DND-41 (cell line): Measurements from ENCODE around the gene NIPAL3.

Experiments
- ATAC-seq: fragments of 200-7000 bp; cut with Tn5 transposase; 3 replicates; pipeline ENCODE4 v1.9.1; 2021; ENCODE audit warnings: low read depth; ENCODE audit not compliant: insufficient read depth
- DNase-seq: peaks from one replicate; pipeline ENCODE4 v3.0.0-alpha.2; 2020
- H2AFZ ChIP-seq: 2 replicates; pipeline ENCODE4 v1.6.0; 2012; ENCODE audit warnings: low read depth, low read length
- H3K27ac ChIP-seq: 2 replicates; pipeline ENCODE4 v1.5.1; 2012; ENCODE audit warnings: low read length, inconsistent platforms
- H3K27me3 ChIP-seq: fragments of 200-600 bp; sonication (generic); 2 replicates; pipeline ENCODE4 v1.6.0; 2012; ENCODE audit warnings: low read length, mild to moderate bottlenecking, inconsistent platforms; ENCODE audit not compliant: insufficient read depth, poor library complexity
- H3K36me3 ChIP-seq: 2 replicates; pipeline ENCODE4 v1.5.1; 2012; ENCODE audit warnings: low read length, inconsistent platforms; ENCODE audit not compliant: insufficient read depth
- H3K4me1 ChIP-seq: 2 replicates; pipeline ENCODE4 v1.5.1; 2012; ENCODE audit warnings: mild to moderate bottlenecking, low read length; ENCODE audit not compliant: insufficient read depth
- H3K4me2 ChIP-seq: 2 replicates; pipeline ENCODE4 v1.6.0; 2012; ENCODE audit warnings: mild to moderate bottlenecking, moderate library complexity, low read length, inconsistent platforms; ENCODE audit not compliant: insufficient read depth
- H3K4me3 ChIP-seq, 2 experiments: fragments of 200-600 bp in 1 of 2; shearing (Covaris generic) in 1 of 2; 2 replicates each; pipeline ENCODE4 v1.5.1; 2012 to 2016; ENCODE audit warnings: inconsistent platforms in 2 of 2, low read length in 2 of 2, mild to moderate bottlenecking in 2 of 2, low read depth in 1 of 2, moderate library complexity in 1 of 2
- H3K79me2 ChIP-seq: 2 replicates; pipeline ENCODE4 v1.6.0; 2012; ENCODE audit warnings: low read length, inconsistent platforms; ENCODE audit not compliant: insufficient read depth
- H3K9ac ChIP-seq: 2 replicates; pipeline ENCODE4 v1.6.0; 2012; ENCODE audit warnings: low read depth, mild to moderate bottlenecking, inconsistent platforms, low read length, moderate library complexity
- H3K9me3 ChIP-seq: 2 replicates; pipeline ENCODE4 v1.5.1; 2012; ENCODE audit warnings: low read length, moderate library complexity, mild to moderate bottlenecking, inconsistent platforms; ENCODE audit not compliant: insufficient read depth, severe bottlenecking
- H4K20me1 ChIP-seq: 2 replicates; pipeline ENCODE4 v1.6.0; 2012; ENCODE audit warnings: low read length; ENCODE audit not compliant: insufficient read depth
- EZH2 ChIP-seq: IDR thresholded peaks from 3 replicates; pipeline ENCODE4 v1.6.1; 2012; ENCODE audit warnings: borderline replicate concordance, low read depth, mild to moderate bottlenecking, moderate library complexity, low read length, inconsistent platforms; ENCODE audit not compliant: severe bottlenecking
- TF ChIP-seq, protein P1 (sequence below): IDR thresholded peaks from 2 replicates; pipeline ENCODE4 v1.5.1; 2012; ENCODE audit warnings: borderline replicate concordance, low read length, moderate library complexity, mild to moderate bottlenecking; ENCODE audit not compliant: poor library complexity, severe bottlenecking; ENCODE audit errors: extremely low read depth

Gene NIPAL3

GRCh38 chr1:24386241-24386640 lies 29.4 kb upstream of the NIPAL3 start:
- DNase-seq (no peak), ATAC-seq (no peak)
- Histone ChIP-seq H3K4me3 (no peak overlapping the region), H2AFZ (no peak overlapping the region), H4K20me1 (no peaks in the 10 kb centered on the region), H3K27ac (no peak overlapping the region), H3K9me3 (no peaks in the 10 kb centered on the region), H3K27me3 (peaks cover 11% of the 10 kb centered on the region), H3K4me1 (no peaks in the 10 kb centered on the region), H3K79me2 (no peaks in the 10 kb centered on the region), H3K4me2 (no peak overlapping the region), H3K9ac (no peak overlapping the region), H3K36me3 (no peaks in the 10 kb centered on the region)
- TF ChIP-seq EZH2, result no peak
- TF ChIP-seq, protein P1, sequence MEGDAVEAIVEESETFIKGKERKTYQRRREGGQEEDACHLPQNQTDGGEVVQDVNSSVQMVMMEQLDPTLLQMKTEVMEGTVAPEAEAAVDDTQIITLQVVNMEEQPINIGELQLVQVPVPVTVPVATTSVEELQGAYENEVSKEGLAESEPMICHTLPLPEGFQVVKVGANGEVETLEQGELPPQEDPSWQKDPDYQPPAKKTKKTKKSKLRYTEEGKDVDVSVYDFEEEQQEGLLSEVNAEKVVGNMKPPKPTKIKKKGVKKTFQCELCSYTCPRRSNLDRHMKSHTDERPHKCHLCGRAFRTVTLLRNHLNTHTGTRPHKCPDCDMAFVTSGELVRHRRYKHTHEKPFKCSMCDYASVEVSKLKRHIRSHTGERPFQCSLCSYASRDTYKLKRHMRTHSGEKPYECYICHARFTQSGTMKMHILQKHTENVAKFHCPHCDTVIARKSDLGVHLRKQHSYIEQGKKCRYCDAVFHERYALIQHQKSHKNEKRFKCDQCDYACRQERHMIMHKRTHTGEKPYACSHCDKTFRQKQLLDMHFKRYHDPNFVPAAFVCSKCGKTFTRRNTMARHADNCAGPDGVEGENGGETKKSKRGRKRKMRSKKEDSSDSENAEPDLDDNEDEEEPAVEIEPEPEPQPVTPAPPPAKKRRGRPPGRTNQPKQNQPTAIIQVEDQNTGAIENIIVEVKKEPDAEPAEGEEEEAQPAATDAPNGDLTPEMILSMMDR, result no peak

DNA sequence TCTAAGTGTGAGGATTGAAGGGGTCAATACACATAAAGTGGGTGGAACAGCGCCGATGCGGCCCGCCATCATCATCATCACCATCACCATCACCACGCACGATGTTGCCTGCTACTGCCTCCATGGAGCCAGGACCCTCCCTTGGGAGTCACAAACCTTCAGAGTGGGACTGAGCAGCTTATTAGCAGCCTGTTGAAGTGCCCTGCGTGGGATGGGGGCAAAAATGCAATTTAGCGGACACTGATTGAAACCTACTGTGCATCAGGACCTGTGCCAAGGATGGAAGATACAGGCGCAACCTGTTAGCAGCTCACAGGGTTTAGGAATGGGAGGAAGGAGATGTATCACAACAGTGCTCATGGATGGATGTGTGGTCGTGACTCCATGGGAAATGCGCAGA lies 28.7 kb upstream of the NIPAL3 start:
- Histone ChIP-seq H3K79me2 (no peaks in the 10 kb centered on the region), H4K20me1 (0 out of 2 replicates have a peak, but pooled peaks cover 2% of the 10 kb centered on the region), H3K4me1 (no peaks in the 10 kb centered on the region), H3K4me3 (no peak overlapping the region), H3K9me3 (no peaks in the 10 kb centered on the region), H3K4me2 (no peak overlapping the region), H3K36me3 (no peaks in the 10 kb centered on the region), H3K27ac (no peak overlapping the region), H3K27me3 (peaks cover 11% of the 10 kb centered on the region), H2AFZ (no peak overlapping the region), H3K9ac (no peak overlapping the region)
- ATAC-seq (no peak), DNase-seq (no peak)
- no peak for TF ChIP-seq EZH2
- TF ChIP-seq, protein P1, result no peak

DNA sequence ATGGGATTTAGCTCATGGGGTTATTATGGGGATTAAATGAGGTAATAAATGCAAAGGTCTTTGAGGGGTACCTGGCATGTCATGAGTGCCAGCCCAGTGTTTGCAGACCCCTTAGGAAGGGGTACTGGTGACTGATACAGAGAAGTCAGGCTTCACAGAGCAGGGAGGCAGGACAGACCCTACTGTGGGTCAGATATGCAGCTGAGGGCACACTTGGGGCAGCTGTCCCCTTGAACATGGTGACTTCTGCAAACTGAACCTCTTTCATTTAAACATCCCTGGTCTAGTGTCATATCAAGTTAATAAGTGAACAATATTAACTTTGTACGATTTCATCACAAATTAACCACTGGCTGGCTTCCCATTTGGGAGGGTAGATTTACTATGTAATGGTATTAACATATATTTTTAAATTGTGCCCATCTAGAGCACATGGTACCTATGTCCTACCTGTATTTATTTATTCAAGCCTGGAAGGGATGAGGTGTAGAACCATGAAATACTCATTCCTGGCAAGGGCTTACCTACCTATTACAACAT lies 27.9 kb upstream of the NIPAL3 start:
- H3K79me2 ChIP-seq, result no peaks in the 10 kb centered on the region
- TF ChIP-seq EZH2, result no peak
- TF ChIP-seq, protein P1, result no peak
- DNase-seq (no peak), ATAC-seq (no peak)
- no peak overlapping the region for H3K27ac ChIP-seq
- H2AFZ ChIP-seq, result no peak overlapping the region
- peaks cover 10% of the 10 kb centered on the region for H3K27me3 ChIP-seq
- no peak overlapping the region for H3K9ac ChIP-seq
- H3K4me2 ChIP-seq, result no peak overlapping the region
- H3K4me1 ChIP-seq, result no peaks in the 10 kb centered on the region
- no peaks in the 10 kb centered on the region for H3K9me3 ChIP-seq
- 0 out of 2 replicates have a peak, but pooled peaks cover 4% of the 10 kb centered on the region for H4K20me1 ChIP-seq
- no peaks in the 10 kb centered on the region for H3K36me3 ChIP-seq
- no peak overlapping the region for H3K4me3 ChIP-seq
